GM12801 (cell line): Measurements from ENCODE around the gene GGA1.

Experiments used
- CTCF ChIP-seq: IDR thresholded peaks from one replicate; pipeline ENCODE4 v1.5.1; 2011; ENCODE audit warnings: control low read depth; ENCODE audit not compliant: insufficient read length; ENCODE audit errors: extremely low read depth

Gene GGA1

GRCh38 chr22:37621352-37621860, 12.8 kb downstream of the GGA1 start:
- TF ChIP-seq CTCF: no peak

GRCh38 chr22:37623075-37624016, 14.7 kb downstream of the GGA1 start:
- no peak for TF ChIP-seq CTCF

- no peak for TF ChIP-seq CTCF
Measured at GRCh38 chr22:37624017-37624365, 15.4 kb downstream of the GGA1 start.

- no peak for TF ChIP-seq CTCF
Measured at GRCh38 chr22:37624876-37625275, 16.2 kb downstream of the GGA1 start.

- TF ChIP-seq CTCF: no peak
Measured at GRCh38 chr22:37625737-37626136, 17.1 kb downstream of the GGA1 start.

- no peak for TF ChIP-seq CTCF
Measured at GRCh38 chr22:37626144-37626543, 17.5 kb downstream of the GGA1 start.

GRCh38 chr22:37626556-37627075, 18.0 kb downstream of the GGA1 start:
- TF ChIP-seq CTCF: no peak
